Tibial nerve (tissue), 4 donors: ENCODE data around the gene CD274. TPM values are rescaled to one million over a fixed set of nuclear protein-coding genes. Genes with fewer than 3 reads are reported as not detected.
"Not testable (repeated sequence)": the region's sequence is repeated elsewhere in the genome, so short reads cannot be mapped to it uniquely, and the experiment has no call there.

ENCODE experiments used
- DNase-seq, 2 donors: peaks; one replicate each; pipeline ENCODE4 v3.0.0-alpha.2; 2019; ENCODE audit warnings: low spot score in 2 of 2
- H3K27ac ChIP-seq, 4 donors: fragments of 200-600 bp; sonication (generic) in 3 of 4; one replicate each; pipeline ENCODE4 v1.5.1; 2017 to 2019; ENCODE audit warnings: mild to moderate bottlenecking in 1 of 4
- H3K27me3 ChIP-seq, 2 donors: fragments of 200-600 bp; sonication (generic) in 1 of 2; one replicate each; pipeline versions ENCODE4 v1.5.1 to v1.6.0; 2017 to 2019
- H3K36me3 ChIP-seq, 3 donors: fragments of 200-600 bp; sonication (generic); one replicate each; pipeline ENCODE4 v1.5.1; 2018 to 2019
- H3K4me1 ChIP-seq, 4 donors: fragments of 200-600 bp; sonication (generic) in 3 of 4; one replicate each; pipeline ENCODE4 v1.5.1; 2017 to 2019
- H3K4me3 ChIP-seq, 4 donors: fragments of 200-600 bp; sonication (generic) in 3 of 4; one replicate each; pipeline ENCODE4 v1.5.1; 2017 to 2019; ENCODE audit warnings: mild to moderate bottlenecking in 1 of 4, moderate library complexity in 1 of 4
- H3K9me3 ChIP-seq, 4 donors: fragments of 200-600 bp; sonication (generic) in 3 of 4; one replicate each; pipeline ENCODE4 v1.5.1; 2017 to 2019
- EP300 ChIP-seq, 2 donors: sonication (generic); formaldehyde crosslinking; IDR thresholded peaks; one replicate each; pipeline ENCODE4 v1.6.1; 2017; ENCODE audit warnings: antibody characterized with exemption in 2 of 2, mild to moderate bottlenecking in 1 of 2
- POLR2A ChIP-seq, 2 donors: fragments of 450-650 bp; IDR thresholded peaks; one replicate each; pipeline ENCODE4 v1.6.1; 2017; ENCODE audit warnings: antibody characterized with exemption in 2 of 2, mild to moderate bottlenecking in 2 of 2, moderate library complexity in 2 of 2
- WGBS, 2 donors: methylation state at CpG; one replicate each; pipeline ENCODE4 v1.1.5; 2018; 5-methylcytosine and 5-hydroxymethylcytosine counted together
- total RNA-seq, 4 donors: library from RNA; depleted of rRNA; stranded (reverse); fragments of >200 nt; gene quantifications; one replicate each; pipeline ENCODE4 v1.1.0, GENCODE V29; 2016
- TF ChIP-seq, protein P1 (sequence below), 5 experiments: fragments of 200-600 bp in 3 of 5; fragments of 450-650 bp in 2 of 5; sonication (generic) in 3 of 5; IDR thresholded peaks; one replicate each; pipeline ENCODE4 v1.5.1; 2016 to 2019; ENCODE audit warnings: antibody characterized with exemption in 5 of 5, mild to moderate bottlenecking in 3 of 5, moderate library complexity in 2 of 5

The CD274 gene
- total RNA-seq, 4 donors from 2014 or later, result 2.1 to 4.2 (median 2.5) TPM

DNA sequence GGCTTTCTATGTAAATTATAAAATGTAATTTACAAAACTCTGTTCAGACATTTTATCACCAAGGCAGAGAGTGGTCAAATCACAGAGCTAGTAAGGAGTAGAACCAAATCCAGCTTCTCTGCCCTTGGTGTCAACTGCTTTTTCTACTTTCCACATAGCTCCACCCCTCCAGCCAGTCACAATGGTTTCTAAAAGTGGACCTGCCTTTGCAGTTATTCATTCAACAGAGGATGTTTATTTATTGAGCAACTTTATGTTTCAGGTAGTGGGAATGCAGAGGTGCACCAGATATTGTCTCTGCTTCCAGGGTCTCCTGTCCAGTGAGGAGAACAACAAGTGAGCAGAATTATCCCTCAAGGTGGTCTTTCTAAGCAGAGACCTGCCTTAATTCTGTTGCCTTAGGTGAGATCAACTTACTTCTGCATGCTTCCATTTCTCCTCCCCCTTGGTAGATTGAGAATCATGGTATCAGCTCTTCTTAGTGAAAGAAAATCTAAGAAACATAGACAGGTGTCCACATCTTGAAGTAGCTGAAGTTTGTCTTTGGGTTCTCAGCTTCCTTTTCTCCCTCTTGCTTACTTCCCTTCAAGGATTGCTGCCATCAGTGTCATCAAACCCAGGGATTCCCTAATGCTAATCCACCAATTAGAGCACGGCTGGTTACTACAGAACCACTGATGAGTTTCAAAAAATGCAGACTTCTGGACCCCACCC is 42.8 kb downstream of the CD274 start:
- TF ChIP-seq EP300 (IDR thresholded peaks at IDR 0.05), result no peak
- TF ChIP-seq, protein P1, sequence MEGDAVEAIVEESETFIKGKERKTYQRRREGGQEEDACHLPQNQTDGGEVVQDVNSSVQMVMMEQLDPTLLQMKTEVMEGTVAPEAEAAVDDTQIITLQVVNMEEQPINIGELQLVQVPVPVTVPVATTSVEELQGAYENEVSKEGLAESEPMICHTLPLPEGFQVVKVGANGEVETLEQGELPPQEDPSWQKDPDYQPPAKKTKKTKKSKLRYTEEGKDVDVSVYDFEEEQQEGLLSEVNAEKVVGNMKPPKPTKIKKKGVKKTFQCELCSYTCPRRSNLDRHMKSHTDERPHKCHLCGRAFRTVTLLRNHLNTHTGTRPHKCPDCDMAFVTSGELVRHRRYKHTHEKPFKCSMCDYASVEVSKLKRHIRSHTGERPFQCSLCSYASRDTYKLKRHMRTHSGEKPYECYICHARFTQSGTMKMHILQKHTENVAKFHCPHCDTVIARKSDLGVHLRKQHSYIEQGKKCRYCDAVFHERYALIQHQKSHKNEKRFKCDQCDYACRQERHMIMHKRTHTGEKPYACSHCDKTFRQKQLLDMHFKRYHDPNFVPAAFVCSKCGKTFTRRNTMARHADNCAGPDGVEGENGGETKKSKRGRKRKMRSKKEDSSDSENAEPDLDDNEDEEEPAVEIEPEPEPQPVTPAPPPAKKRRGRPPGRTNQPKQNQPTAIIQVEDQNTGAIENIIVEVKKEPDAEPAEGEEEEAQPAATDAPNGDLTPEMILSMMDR (IDR thresholded peaks at IDR 0.05), result no peak
- H3K4me3 ChIP-seq, result no peak overlapping the region
- no peaks in the 10 kb centered on the region for H3K4me1 ChIP-seq
- DNase-seq, result no peak
- no peaks in the 10 kb centered on the region for H3K36me3 ChIP-seq
- H3K27ac ChIP-seq, result peak overlapping the region in 1 of 4 donors; percentile 67
- H3K27me3 ChIP-seq, result no peaks in the 10 kb centered on the region
- peaks cover 0 to 2% (median 0%) of the 10 kb centered on the region in 4 donors for H3K9me3 ChIP-seq
- WGBS, 2 donors, result 89 to 95% methylated on average over 1 of the region's 1 CpG

- 68 to 70% methylated on average over 8 of the region's 8 CpGs for WGBS, 2 donors
- peaks cover 0 to 2% (median 0%) of the 10 kb centered on the region in 4 donors for H3K9me3 ChIP-seq
- H3K4me3 ChIP-seq, result no peak overlapping the region
- DNase-seq, result peak in 1 of 2 donors; percentile 54
- no peaks in the 10 kb centered on the region for H3K27me3 ChIP-seq
- H3K27ac ChIP-seq, result peak overlapping the region in 2 of 4 donors; percentile 24 to 67
- no peaks in the 10 kb centered on the region for H3K4me1 ChIP-seq
- H3K36me3 ChIP-seq, result no peaks in the 10 kb centered on the region
- TF ChIP-seq, protein P1 (IDR thresholded peaks at IDR 0.05), result no peak
- TF ChIP-seq EP300 (IDR thresholded peaks at IDR 0.05), result peak in 1 of 2 donors; percentile 41
Measured at GRCh38 chr9:5493679-5494511, 43.6 kb downstream of the CD274 start.

DNA sequence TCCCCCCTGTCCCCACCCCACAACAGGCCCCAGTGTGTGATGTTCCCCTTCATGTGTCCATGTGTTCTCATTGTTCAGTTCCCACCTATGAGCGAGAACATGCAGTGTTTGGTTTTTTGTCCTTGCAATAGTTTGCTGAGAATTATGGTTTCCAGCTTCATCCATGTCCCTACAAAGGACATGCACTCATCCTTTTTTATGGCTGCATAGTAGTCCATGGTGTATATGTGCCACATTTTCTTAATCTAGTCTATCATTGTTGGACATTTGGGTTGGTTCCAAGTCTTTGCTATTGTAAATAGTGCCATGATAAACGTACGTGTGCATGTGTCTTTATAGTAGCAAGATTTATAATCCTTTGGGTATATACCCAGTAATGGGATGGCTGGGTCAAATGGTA is 44.4 kb downstream of the CD274 start:
- not testable (repeated sequence) for H3K27ac ChIP-seq, H3K4me3 ChIP-seq, H3K9me3 ChIP-seq, H3K27me3 ChIP-seq, DNase-seq, H3K4me1 ChIP-seq, H3K36me3 ChIP-seq
- WGBS, 2 donors, result 84 to 92% methylated on average over 3 of the region's 3 CpGs

DNA sequence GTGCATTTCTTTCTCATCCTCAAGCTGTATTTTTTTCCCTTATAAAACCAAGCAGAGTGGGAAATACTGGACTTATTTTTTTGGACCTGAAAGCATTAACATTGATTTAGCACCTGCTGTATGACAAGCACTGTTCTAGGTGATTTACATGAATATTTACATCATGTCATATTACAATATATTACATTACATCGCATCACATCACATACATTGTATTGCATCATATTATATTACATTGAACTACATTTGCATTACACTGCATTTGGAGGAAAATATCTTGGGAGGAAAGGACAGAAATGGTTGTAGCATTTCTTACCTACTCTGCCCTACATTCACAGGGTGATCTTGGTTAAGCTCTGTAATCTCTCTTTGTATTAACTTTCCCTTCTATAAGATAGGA is 48.8 kb downstream of the CD274 start:
- no peak for TF ChIP-seq EP300 (IDR thresholded peaks at IDR 0.05)
- no peak for TF ChIP-seq POLR2A (IDR thresholded peaks at IDR 0.05)
- TF ChIP-seq, protein P1 (IDR thresholded peaks at IDR 0.05), result no peak
- 93 to 95% methylated on average over 1 of the region's 1 CpG for WGBS, 2 donors
- Histone ChIP-seq H3K27ac (no peak overlapping the region), H3K4me1 (peaks cover 0 to 4% (median 0%) of the 10 kb centered on the region in 4 donors), H3K36me3 (no peaks in the 10 kb centered on the region), H3K9me3 (peaks cover 0 to 7% (median 0%) of the 10 kb centered on the region in 4 donors), H3K4me3 (no peak overlapping the region), H3K27me3 (no peaks in the 10 kb centered on the region)
- no peak for DNase-seq

GRCh38 chr9:5499889-5500398 is 49.6 kb downstream of the CD274 start:
- H3K27ac ChIP-seq, result peak overlapping the region in 1 of 4 donors; percentile 38
- peak in 1 of 2 donors; percentile 35 for DNase-seq
- peak in 1 of 2 donors; percentile 16 for TF ChIP-seq EP300 (IDR thresholded peaks at IDR 0.05)
- TF ChIP-seq, protein P1 (IDR thresholded peaks at IDR 0.05), result no peak
- TF ChIP-seq POLR2A (IDR thresholded peaks at IDR 0.05), result no peak
- H3K36me3 ChIP-seq, result no peaks in the 10 kb centered on the region
- peaks cover 0 to 4% (median 0%) of the 10 kb centered on the region in 4 donors for H3K4me1 ChIP-seq
- peaks cover 0 to 5% (median 0%) of the 10 kb centered on the region in 4 donors for H3K9me3 ChIP-seq
- WGBS, 2 donors, result 77 to 85% methylated on average over 4 of the region's 4 CpGs
- H3K27me3 ChIP-seq, result no peaks in the 10 kb centered on the region
- H3K4me3 ChIP-seq, result no peak overlapping the region
